SK-N-SH (cell line): Measurements from ENCODE around the gene SHROOM4. TPM values are rescaled to one million over a fixed set of nuclear protein-coding genes. Genes with fewer than 3 reads are reported as not detected.

Experiments
- CTCF ChIA-PET: fragments of 300-600, 350-600 bp; formaldehyde crosslinking; extraction: SDS; loops from one replicate; lab custom pipeline; 2021; lab: Yijun Ruan, JAX
- POLR2A ChIA-PET: fragments of 350-600 bp; sonication (Branson Sonifier 250); formaldehyde crosslinking; extraction: SDS; loops from one replicate; lab custom pipeline; 2020; ENCODE audit warnings: antibody characterized with exemption, inconsistent platforms; lab: Yijun Ruan, JAX
- DNase-seq: peaks from one replicate; pipeline ENCODE4 v3.0.0; 2012
- H2AFZ ChIP-seq: fragments of 200-600 bp; sonication (generic); 2 replicates; pipeline ENCODE4 v1.8.1; 2016; ENCODE audit warnings: antibody characterized with exemption, mild to moderate bottlenecking, low read depth
- H3F3A ChIP-seq: fragments of 200-600 bp; sonication (generic); replicated peaks from 2 replicates; pipeline ENCODE3; 2016; ENCODE audit warnings: antibody characterized with exemption, mild to moderate bottlenecking; ENCODE audit not compliant: insufficient read depth
- H3K27ac ChIP-seq, 2 experiments: fragments of 200-500 bp in 1 of 2; fragments of 200-600 bp in 1 of 2; sonication (Bioruptor generic) in 1 of 2; sonication (generic), shearing (Covaris generic) in 1 of 2; 2 replicates each; pipeline versions ENCODE4 v1.5.1 to v1.6.1; 2014 to 2016; ENCODE audit warnings: low read depth in 2 of 2, inconsistent platforms in 1 of 2, low read length in 1 of 2, mild to moderate bottlenecking in 1 of 2, mixed read lengths in 1 of 2
- H3K27me3 ChIP-seq: fragments of 200-600 bp; sonication (generic), shearing (Covaris generic); 2 replicates; pipeline ENCODE4 v1.6.1; 2016; ENCODE audit warnings: mixed run types; ENCODE audit not compliant: insufficient read depth
- H3K36me3 ChIP-seq, 2 experiments: fragments of 200-500 bp in 1 of 2; fragments of 200-600 bp in 1 of 2; sonication (Bioruptor generic) in 1 of 2; sonication (generic) in 1 of 2; replicated peaks in 1 of 2; 2 replicates each; pipeline versions ENCODE3 to v1.5.1; 2014 to 2016; ENCODE audit warnings: low read length in 1 of 2, mild to moderate bottlenecking in 1 of 2; ENCODE audit not compliant: insufficient read depth in 2 of 2, control insufficient read depth in 1 of 2
- H3K4me1 ChIP-seq, 2 experiments: fragments of 200-500 bp in 1 of 2; fragments of 200-600 bp in 1 of 2; sonication (Bioruptor generic) in 1 of 2; sonication (generic), shearing (Covaris generic) in 1 of 2; 2 replicates each; pipeline versions ENCODE4 v1.5.1 to v1.6.1; 2014 to 2016; ENCODE audit warnings: low read depth in 1 of 2, low read length in 1 of 2, mixed run types in 1 of 2; ENCODE audit not compliant: insufficient read depth in 2 of 2, control insufficient read depth in 1 of 2
- H3K4me2 ChIP-seq: fragments of 200-600 bp; sonication (generic), shearing (Covaris generic); 2 replicates; pipeline ENCODE4 v1.6.1; 2017; ENCODE audit warnings: mixed run types
- H3K4me3 ChIP-seq, 2 experiments: fragments of 200-500 bp in 1 of 2; fragments of 200-600 bp in 1 of 2; sonication (Bioruptor generic) in 1 of 2; sonication (generic), shearing (Covaris generic) in 1 of 2; 2 replicates each; pipeline versions ENCODE4 v1.5.1 to v1.8.1; 2014 to 2016; ENCODE audit warnings: low read depth in 2 of 2, inconsistent platforms in 1 of 2, low read length in 1 of 2, mild to moderate bottlenecking in 1 of 2, mixed read lengths in 1 of 2, moderate library complexity in 1 of 2
- H3K79me2 ChIP-seq: fragments of 200-600 bp; sonication (generic); 2 replicates; pipeline ENCODE4 v1.8.1; 2017; ENCODE audit warnings: mild to moderate bottlenecking; ENCODE audit not compliant: insufficient read depth
- H3K9ac ChIP-seq: fragments of 200-600 bp; sonication (generic); 2 replicates; pipeline ENCODE4 v1.6.1; 2017; ENCODE audit warnings: mixed run types
- H3K9me2 ChIP-seq: fragments of 200-600 bp; sonication (generic); 2 replicates; pipeline ENCODE4 v1.6.1; 2017; ENCODE audit warnings: mixed run types
- H3K9me3 ChIP-seq: fragments of 200-600 bp; sonication (generic); 2 replicates; pipeline ENCODE4 v1.6.1; 2017; ENCODE audit warnings: mixed run types, mild to moderate bottlenecking, moderate library complexity
- H4K20me1 ChIP-seq: fragments of 200-600 bp; sonication (generic); 2 replicates; pipeline ENCODE4 v1.6.1; 2017; ENCODE audit warnings: mild to moderate bottlenecking, mixed run types; ENCODE audit not compliant: insufficient read depth
- FOSL2 ChIP-seq: IDR thresholded peaks from 2 replicates; pipeline ENCODE4 v1.4.0; 2012; ENCODE audit warnings: low read depth, mild to moderate bottlenecking, moderate library complexity, borderline replicate concordance
- GABPA ChIP-seq: IDR thresholded peaks from 2 replicates; pipeline ENCODE4 v1.4.0; 2012; ENCODE audit warnings: low read depth, mild to moderate bottlenecking
- RXRA ChIP-seq: IDR thresholded peaks from 2 replicates; pipeline ENCODE4 v1.4.0; 2012; ENCODE audit warnings: low read depth, mild to moderate bottlenecking, borderline replicate concordance
- WGBS: methylation state at CpG from one replicate; pipeline ENCODE4 v1.1.6; 2017; ENCODE audit warnings: low lambda C conversion rate; 5-methylcytosine and 5-hydroxymethylcytosine counted together
- polyA plus RNA-seq, 3 experiments: library from polyadenylated mRNA; depleted of rRNA; stranded (reverse); fragments of >200 nt; gene quantifications; 2 replicates each; pipeline ENCODE4 v1.2.3, GENCODE V29; 2012
- TF ChIP-seq, protein P1 (sequence below): IDR thresholded peaks from 2 replicates; pipeline ENCODE4 v1.4.0; 2012; ENCODE audit warnings: low read depth

Gene SHROOM4, protein sequence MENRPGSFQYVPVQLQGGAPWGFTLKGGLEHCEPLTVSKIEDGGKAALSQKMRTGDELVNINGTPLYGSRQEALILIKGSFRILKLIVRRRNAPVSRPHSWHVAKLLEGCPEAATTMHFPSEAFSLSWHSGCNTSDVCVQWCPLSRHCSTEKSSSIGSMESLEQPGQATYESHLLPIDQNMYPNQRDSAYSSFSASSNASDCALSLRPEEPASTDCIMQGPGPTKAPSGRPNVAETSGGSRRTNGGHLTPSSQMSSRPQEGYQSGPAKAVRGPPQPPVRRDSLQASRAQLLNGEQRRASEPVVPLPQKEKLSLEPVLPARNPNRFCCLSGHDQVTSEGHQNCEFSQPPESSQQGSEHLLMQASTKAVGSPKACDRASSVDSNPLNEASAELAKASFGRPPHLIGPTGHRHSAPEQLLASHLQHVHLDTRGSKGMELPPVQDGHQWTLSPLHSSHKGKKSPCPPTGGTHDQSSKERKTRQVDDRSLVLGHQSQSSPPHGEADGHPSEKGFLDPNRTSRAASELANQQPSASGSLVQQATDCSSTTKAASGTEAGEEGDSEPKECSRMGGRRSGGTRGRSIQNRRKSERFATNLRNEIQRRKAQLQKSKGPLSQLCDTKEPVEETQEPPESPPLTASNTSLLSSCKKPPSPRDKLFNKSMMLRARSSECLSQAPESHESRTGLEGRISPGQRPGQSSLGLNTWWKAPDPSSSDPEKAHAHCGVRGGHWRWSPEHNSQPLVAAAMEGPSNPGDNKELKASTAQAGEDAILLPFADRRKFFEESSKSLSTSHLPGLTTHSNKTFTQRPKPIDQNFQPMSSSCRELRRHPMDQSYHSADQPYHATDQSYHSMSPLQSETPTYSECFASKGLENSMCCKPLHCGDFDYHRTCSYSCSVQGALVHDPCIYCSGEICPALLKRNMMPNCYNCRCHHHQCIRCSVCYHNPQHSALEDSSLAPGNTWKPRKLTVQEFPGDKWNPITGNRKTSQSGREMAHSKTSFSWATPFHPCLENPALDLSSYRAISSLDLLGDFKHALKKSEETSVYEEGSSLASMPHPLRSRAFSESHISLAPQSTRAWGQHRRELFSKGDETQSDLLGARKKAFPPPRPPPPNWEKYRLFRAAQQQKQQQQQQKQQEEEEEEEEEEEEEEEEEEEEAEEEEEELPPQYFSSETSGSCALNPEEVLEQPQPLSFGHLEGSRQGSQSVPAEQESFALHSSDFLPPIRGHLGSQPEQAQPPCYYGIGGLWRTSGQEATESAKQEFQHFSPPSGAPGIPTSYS (N-terminal part only)
- polyA plus RNA-seq (2012; rRNA removed) = 0.31 and 0.45 TPM in 2 replicates
- polyA plus RNA-seq (2012; cell fraction: cytosol; rRNA removed) = 0.15 and 0.21 TPM in 2 replicates
- polyA plus RNA-seq (2012; cell fraction: nucleus; rRNA removed) = 0.83 and 0.86 TPM in 2 replicates

DNA sequence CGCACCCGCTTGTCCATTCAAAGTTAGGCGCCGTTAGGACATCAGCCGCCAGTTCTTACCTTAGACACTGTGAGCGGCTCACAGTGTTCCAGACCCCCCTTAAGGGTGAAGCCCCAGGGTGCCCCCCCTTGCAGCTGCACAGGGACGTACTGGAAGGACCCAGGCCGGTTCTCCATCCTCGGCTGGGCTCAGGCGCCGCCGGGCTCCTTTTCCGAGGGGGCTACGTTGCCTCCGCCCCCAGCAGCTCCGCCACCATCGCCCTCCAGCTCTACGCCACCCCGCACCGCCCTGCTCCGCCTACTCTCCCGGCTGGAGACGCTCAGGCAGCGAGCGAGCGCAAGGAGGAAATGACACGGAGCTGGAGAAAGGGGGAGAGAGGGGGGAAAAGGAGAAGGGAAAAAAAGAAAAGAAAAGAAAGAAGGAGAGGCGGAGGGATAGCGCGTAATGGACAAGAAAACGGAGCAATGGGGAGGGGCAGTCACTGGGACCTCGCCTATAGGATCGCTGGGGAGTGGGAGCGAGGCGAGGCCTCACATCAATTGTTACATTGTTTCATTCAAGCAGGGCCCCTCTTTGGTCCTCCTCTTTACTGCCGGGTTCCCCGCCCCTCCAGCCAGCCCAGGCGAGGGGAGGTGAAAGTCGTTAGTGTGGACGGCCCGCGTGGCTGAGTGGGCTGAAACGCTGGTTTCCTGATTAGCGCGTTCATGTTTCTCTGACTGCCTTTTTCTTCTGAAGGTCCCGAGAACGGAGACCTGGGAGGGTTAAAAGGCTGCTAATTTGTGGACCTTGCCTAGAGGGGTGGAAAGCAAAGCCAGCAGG is at the start of gene SHROOM4:
Gene SHROOM4 (minus strand): TSS at position 352 of the 819 bp plus-strand sequence. CDS start 176 bp downstream, at position 176.
- CTCF ChIA-PET = no interaction called here
- POLR2A ChIA-PET = no interaction called here

DNA sequence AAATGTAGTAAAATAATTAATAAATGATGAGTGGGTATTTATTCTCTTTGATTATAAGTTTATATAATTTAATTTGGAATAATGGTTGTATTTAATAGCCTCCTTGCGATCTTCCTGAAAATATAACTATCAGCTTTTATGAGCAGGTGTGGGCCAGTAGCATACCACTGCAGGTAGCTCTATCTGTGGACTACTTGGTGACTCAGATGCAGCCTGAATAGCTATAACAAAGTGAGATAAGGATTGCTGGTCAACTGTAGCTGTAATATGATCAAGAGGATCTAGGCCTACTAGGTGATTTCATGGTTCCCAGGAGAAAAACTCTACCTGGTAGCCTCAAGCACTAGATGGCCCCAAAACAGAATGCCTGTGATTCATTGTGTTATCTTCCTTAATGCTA is 49.5 kb upstream of the SHROOM4 start:
- Histone ChIP-seq H3K9me2 (no peaks in the 10 kb centered on the region), H4K20me1 (no peaks in the 10 kb centered on the region), H3K4me2 (no peak overlapping the region), H2AFZ (no peak overlapping the region), H3K36me3 (no peaks in the 10 kb centered on the region), H3K4me1 (no peaks in the 10 kb centered on the region), H3K9me3 (no peaks in the 10 kb centered on the region), H3K4me3 (no peak overlapping the region), H3K27ac (no peak overlapping the region), H3F3A (no peaks in the 10 kb centered on the region), H3K79me2 (no peaks in the 10 kb centered on the region), H3K9ac (no peak overlapping the region), H3K27me3 (0 out of 2 replicates have a peak, but pooled peaks cover 4% of the 10 kb centered on the region)
- TF ChIP-seq FOSL2 = no peak
- TF ChIP-seq GABPA = no peak
- WGBS = 17% methylated on average over 1 of the region's 1 CpG
- ChIA-PET CTCF (no interaction called here), POLR2A (no interaction called here)
- no peak for DNase-seq

More for the DNA sequence above, at the start of gene SHROOM4:
- WGBS = 17% methylated on average over 44 of the region's 47 CpGs
- peak; percentile 30 for DNase-seq
- no peaks in the 10 kb centered on the region for H4K20me1 ChIP-seq
- no peak within 1 kb of the TSS for H3K27ac ChIP-seq
- TF ChIP-seq RXRA = no peak
- no peak for TF ChIP-seq FOSL2
- TF ChIP-seq, protein P1, sequence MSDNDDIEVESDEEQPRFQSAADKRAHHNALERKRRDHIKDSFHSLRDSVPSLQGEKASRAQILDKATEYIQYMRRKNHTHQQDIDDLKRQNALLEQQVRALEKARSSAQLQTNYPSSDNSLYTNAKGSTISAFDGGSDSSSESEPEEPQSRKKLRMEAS = no peak
- H3K27me3 ChIP-seq = peaks cover 37% of the 10 kb centered on the region; the same call in 1 of the 2 replicates
- H3K9me3 ChIP-seq = no peaks in the 10 kb centered on the region
- no peaks in the 10 kb centered on the region; a peak in 1 of 4 replicates for H3K4me1 ChIP-seq
- peak within 1 kb of the TSS; percentile 5; the same call in 1 of the 2 replicates for H3K9ac ChIP-seq
- H3K4me2 ChIP-seq = peak within 1 kb of the TSS; percentile 73
- peak within 1 kb of the TSS; percentile 46; the same call in 1 of the 2 replicates for H2AFZ ChIP-seq
- no peaks in the 10 kb centered on the region for H3K79me2 ChIP-seq
- H3K4me3 ChIP-seq = peak within 1 kb of the TSS; percentile 40 to 62; a peak in 3 of 4 replicates
- H3K9me2 ChIP-seq = no peaks in the 10 kb centered on the region
- H3F3A ChIP-seq = no peaks in the 10 kb centered on the region
- no peaks in the 10 kb centered on the region for H3K36me3 ChIP-seq
